Astrocyte (in vitro differentiated cells and primary cell): ENCODE measurements around the gene TTLL9.

Experiments
- CTCF ChIP-seq: IDR thresholded peaks from 2 replicates; pipeline ENCODE4 v1.5.1; 2011; ENCODE audit warnings: low read depth, mild to moderate bottlenecking, inconsistent platforms, low read length, moderate library complexity; ENCODE audit not compliant: insufficient read depth
- EZH2 ChIP-seq: IDR thresholded peaks from 2 replicates; pipeline ENCODE4 v1.6.1; 2012; ENCODE audit warnings: mild to moderate bottlenecking, low read length, inconsistent platforms; ENCODE audit not compliant: insufficient read depth

GRCh38 chr20:31908424-31908823, 38.0 kb downstream of the TTLL9 start:
- TF ChIP-seq CTCF = no peak
- no peak for TF ChIP-seq EZH2
